SK-N-SH (cell line): ENCODE measurements around the gene UCKL1. TPM values are rescaled to one million over a fixed set of nuclear protein-coding genes. Genes with fewer than 3 reads are reported as not detected.

Source experiments
- CTCF ChIA-PET: fragments of 300-600, 350-600 bp; formaldehyde crosslinking; extraction: SDS; loops from one replicate; lab custom pipeline; 2021; lab: Yijun Ruan, JAX
- POLR2A ChIA-PET: fragments of 350-600 bp; sonication (Branson Sonifier 250); formaldehyde crosslinking; extraction: SDS; loops from one replicate; lab custom pipeline; 2020; ENCODE audit warnings: antibody characterized with exemption, inconsistent platforms; lab: Yijun Ruan, JAX
- DNase-seq: peaks from one replicate; pipeline ENCODE4 v3.0.0; 2012
- H2AFZ ChIP-seq: fragments of 200-600 bp; sonication (generic); 2 replicates; pipeline ENCODE4 v1.8.1; 2016; ENCODE audit warnings: antibody characterized with exemption, mild to moderate bottlenecking, low read depth
- H3F3A ChIP-seq: fragments of 200-600 bp; sonication (generic); replicated peaks from 2 replicates; pipeline ENCODE3; 2016; ENCODE audit warnings: antibody characterized with exemption, mild to moderate bottlenecking; ENCODE audit not compliant: insufficient read depth
- H3K27ac ChIP-seq, 2 experiments: fragments of 200-500 bp in 1 of 2; fragments of 200-600 bp in 1 of 2; sonication (Bioruptor generic) in 1 of 2; sonication (generic), shearing (Covaris generic) in 1 of 2; 2 replicates each; pipeline versions ENCODE4 v1.5.1 to v1.6.1; 2014 to 2016; ENCODE audit warnings: low read depth in 2 of 2, inconsistent platforms in 1 of 2, low read length in 1 of 2, mild to moderate bottlenecking in 1 of 2, mixed read lengths in 1 of 2
- H3K27me3 ChIP-seq: fragments of 200-600 bp; sonication (generic), shearing (Covaris generic); 2 replicates; pipeline ENCODE4 v1.6.1; 2016; ENCODE audit warnings: mixed run types; ENCODE audit not compliant: insufficient read depth
- H3K36me3 ChIP-seq, 2 experiments: fragments of 200-500 bp in 1 of 2; fragments of 200-600 bp in 1 of 2; sonication (Bioruptor generic) in 1 of 2; sonication (generic) in 1 of 2; replicated peaks in 1 of 2; 2 replicates each; pipeline versions ENCODE3 to v1.5.1; 2014 to 2016; ENCODE audit warnings: low read length in 1 of 2, mild to moderate bottlenecking in 1 of 2; ENCODE audit not compliant: insufficient read depth in 2 of 2, control insufficient read depth in 1 of 2
- H3K4me1 ChIP-seq, 2 experiments: fragments of 200-500 bp in 1 of 2; fragments of 200-600 bp in 1 of 2; sonication (Bioruptor generic) in 1 of 2; sonication (generic), shearing (Covaris generic) in 1 of 2; 2 replicates each; pipeline versions ENCODE4 v1.5.1 to v1.6.1; 2014 to 2016; ENCODE audit warnings: low read depth in 1 of 2, low read length in 1 of 2, mixed run types in 1 of 2; ENCODE audit not compliant: insufficient read depth in 2 of 2, control insufficient read depth in 1 of 2
- H3K4me2 ChIP-seq: fragments of 200-600 bp; sonication (generic), shearing (Covaris generic); 2 replicates; pipeline ENCODE4 v1.6.1; 2017; ENCODE audit warnings: mixed run types
- H3K4me3 ChIP-seq, 2 experiments: fragments of 200-500 bp in 1 of 2; fragments of 200-600 bp in 1 of 2; sonication (Bioruptor generic) in 1 of 2; sonication (generic), shearing (Covaris generic) in 1 of 2; 2 replicates each; pipeline versions ENCODE4 v1.5.1 to v1.8.1; 2014 to 2016; ENCODE audit warnings: low read depth in 2 of 2, inconsistent platforms in 1 of 2, low read length in 1 of 2, mild to moderate bottlenecking in 1 of 2, mixed read lengths in 1 of 2, moderate library complexity in 1 of 2
- H3K79me2 ChIP-seq: fragments of 200-600 bp; sonication (generic); 2 replicates; pipeline ENCODE4 v1.8.1; 2017; ENCODE audit warnings: mild to moderate bottlenecking; ENCODE audit not compliant: insufficient read depth
- H3K9ac ChIP-seq: fragments of 200-600 bp; sonication (generic); 2 replicates; pipeline ENCODE4 v1.6.1; 2017; ENCODE audit warnings: mixed run types
- H3K9me2 ChIP-seq: fragments of 200-600 bp; sonication (generic); 2 replicates; pipeline ENCODE4 v1.6.1; 2017; ENCODE audit warnings: mixed run types
- H3K9me3 ChIP-seq: fragments of 200-600 bp; sonication (generic); 2 replicates; pipeline ENCODE4 v1.6.1; 2017; ENCODE audit warnings: mixed run types, mild to moderate bottlenecking, moderate library complexity
- H4K20me1 ChIP-seq: fragments of 200-600 bp; sonication (generic); 2 replicates; pipeline ENCODE4 v1.6.1; 2017; ENCODE audit warnings: mild to moderate bottlenecking, mixed run types; ENCODE audit not compliant: insufficient read depth
- CHD2 ChIP-seq: fragments of 150-350 bp; IDR thresholded peaks from 2 replicates; pipeline ENCODE4 v1.6.1; 2018; ENCODE audit warnings: low read length; ENCODE audit not compliant: partially characterized antibody
- MXI1 ChIP-seq: IDR thresholded peaks from 2 replicates; pipeline ENCODE4 v1.6.1; 2012; ENCODE audit warnings: mild to moderate bottlenecking, low read depth, low read length, improper control_type of control experiment
- PBX3 ChIP-seq: IDR thresholded peaks from 2 replicates; pipeline ENCODE4; 2012
- POLR2AphosphoS5 ChIP-seq: IDR thresholded peaks from 2 replicates; pipeline ENCODE4 v1.6.1; 2012; ENCODE audit warnings: low read depth, low read length
- RXRA ChIP-seq: IDR thresholded peaks from 2 replicates; pipeline ENCODE4 v1.4.0; 2012; ENCODE audit warnings: low read depth, mild to moderate bottlenecking, borderline replicate concordance
- TAF1 ChIP-seq: IDR thresholded peaks from 2 replicates; pipeline ENCODE4 v1.6.1; 2012; ENCODE audit warnings: low read depth, mild to moderate bottlenecking, low read length, moderate library complexity, borderline replicate concordance
- YY1 ChIP-seq: IDR thresholded peaks from 2 replicates; pipeline ENCODE4 v1.4.0; 2012; ENCODE audit warnings: low read depth, mild to moderate bottlenecking
- ZBTB33 ChIP-seq: IDR thresholded peaks from 2 replicates; pipeline ENCODE4 v1.4.0; 2012; ENCODE audit warnings: low read depth, borderline replicate concordance
- WGBS: methylation state at CpG from one replicate; pipeline ENCODE4 v1.1.6; 2017; ENCODE audit warnings: low lambda C conversion rate; 5-methylcytosine and 5-hydroxymethylcytosine counted together
- polyA plus RNA-seq, 3 experiments: library from polyadenylated mRNA; depleted of rRNA; stranded (reverse); fragments of >200 nt; gene quantifications; 2 replicates each; pipeline ENCODE4 v1.2.3, GENCODE V29; 2012
- TF ChIP-seq, protein P1 (sequence below): IDR thresholded peaks from 2 replicates; pipeline ENCODE4 v1.4.0; 2012; ENCODE audit warnings: low read depth

UCKL1 gene
- polyA plus RNA-seq, 1 of the 3 experiments (the other 2 are of a cell fraction) = 71.6 TPM

DNA sequence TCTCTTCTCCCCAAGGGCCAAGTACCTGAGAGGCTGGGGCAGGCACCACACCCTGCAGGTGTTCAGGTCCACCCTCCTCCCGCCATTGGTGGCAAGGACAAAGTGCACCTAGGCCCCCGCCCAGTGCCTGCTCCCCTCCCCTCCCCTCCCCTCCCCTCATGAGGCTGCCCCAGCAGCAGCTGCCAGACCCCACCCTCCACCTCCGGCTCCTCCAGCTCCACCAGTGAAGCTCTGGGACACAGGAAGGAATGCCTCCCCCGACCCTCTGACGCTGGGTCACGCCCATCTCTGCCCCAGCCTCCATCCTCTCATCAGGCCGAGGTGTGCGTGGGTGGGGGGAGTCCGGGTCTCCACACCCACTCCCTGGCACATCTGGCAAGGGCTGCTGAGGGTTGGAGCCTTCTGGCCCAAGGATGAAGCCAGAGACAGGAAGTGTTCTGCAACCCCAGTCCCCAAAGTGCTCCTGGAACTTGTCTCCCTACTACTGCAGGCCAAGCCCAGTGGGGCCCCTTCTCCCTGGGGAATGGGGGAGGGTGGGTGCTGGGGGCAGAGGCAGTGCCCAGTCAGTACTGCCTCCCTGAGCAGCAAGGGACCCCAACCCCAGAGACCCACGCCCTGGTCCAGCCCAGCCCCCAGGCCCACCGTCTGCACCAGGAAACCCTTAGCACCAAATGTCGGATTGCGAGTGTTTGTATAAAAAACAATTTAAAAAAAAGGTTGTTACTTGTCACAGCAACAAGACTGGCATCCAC, 1.6 kb upstream of the UCKL1 start (continued):
- no peak for TF ChIP-seq ZBTB33
- TF ChIP-seq, all 33 proteins: peak for 0

DNA sequence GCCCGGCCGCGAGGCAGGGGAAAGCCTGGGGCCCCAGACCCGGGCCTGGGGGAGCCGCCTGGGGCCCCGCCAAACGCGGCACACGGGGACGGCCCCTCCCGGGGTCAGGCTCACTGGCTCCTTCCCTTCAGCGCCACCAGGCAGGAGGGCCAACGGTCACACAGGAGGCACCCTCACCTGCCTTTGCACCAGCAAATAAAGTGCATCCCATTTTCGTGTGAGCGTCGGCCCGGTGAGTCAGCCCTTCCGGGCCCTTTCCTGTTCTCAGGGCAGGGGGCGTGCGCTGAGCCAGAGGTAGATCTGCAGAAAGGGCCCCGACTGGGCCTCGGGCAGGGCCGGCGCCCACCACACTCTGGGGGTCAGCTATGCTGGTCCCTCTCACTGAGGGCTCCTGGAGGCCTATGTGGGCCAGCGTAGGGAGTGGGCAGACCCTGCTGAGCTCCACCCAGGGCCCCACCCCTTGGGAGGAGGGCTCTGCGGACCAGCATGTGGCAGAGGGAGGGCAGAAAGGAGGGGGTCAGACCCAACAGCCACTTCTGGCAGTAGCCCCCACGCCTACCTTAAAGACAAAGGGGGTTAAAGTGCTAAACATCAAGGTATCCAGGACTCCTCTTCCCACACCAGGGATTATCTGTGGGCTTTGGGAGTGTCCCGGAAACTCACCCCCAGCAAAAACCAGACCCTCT, 931 bp upstream of the UCKL1 start:
- WGBS = 0% methylated on average over 15 of the region's 28 CpGs
- Histone ChIP-seq H4K20me1 (peaks cover 27% of the 10 kb centered on the region), H3K9me3 (no peaks in the 10 kb centered on the region), H3K9me2 (no peaks in the 10 kb centered on the region), H3F3A (peaks cover 8% of the 10 kb centered on the region), H3K9ac (peak overlapping the region; percentile 62), H3K4me2 (peak overlapping the region; percentile 97), H3K27ac (peak overlapping the region; percentile 72 to 79), H3K27me3 (no peaks in the 10 kb centered on the region), H2AFZ (peak overlapping the region; percentile 56; the same call in 1 of the 2 replicates), H3K4me1 (peaks cover 6 to 22% of the 10 kb centered on the region in 2 experiments; a peak in 1 of 4 replicates), H3K36me3 (peaks cover 0 to 30% of the 10 kb centered on the region in 2 experiments), H3K4me3 (peak overlapping the region; percentile 67 to 70), H3K79me2 (peaks cover 41% of the 10 kb centered on the region)
- ChIA-PET CTCF (interaction anchor here (1.1 to 4.8 kb wide), 4 partner anchors 17 to 173 kb away, joined by 3 to 32 read pairs (median 5); no protein-coding TSS in a partner anchor), POLR2A (interaction anchor here (1.4 to 1.5 kb wide), 2 partner anchors 22 to 24 kb away, joined by 3 to 4 read pairs; partner anchors contain the start of genes PRPF6 and SAMD10)
- TF ChIP-seq CHD2 (peak; percentile 63), YY1 (no peak), POLR2AphosphoS5 (peak; percentile 87), MXI1 (peak; percentile 75; the same call in 1 of the 2 replicates), RXRA (no peak), TAF1 (peak; percentile 9; the same call in 1 of the 2 replicates), PBX3 (peak; percentile 26)
- TF ChIP-seq, protein P1, sequence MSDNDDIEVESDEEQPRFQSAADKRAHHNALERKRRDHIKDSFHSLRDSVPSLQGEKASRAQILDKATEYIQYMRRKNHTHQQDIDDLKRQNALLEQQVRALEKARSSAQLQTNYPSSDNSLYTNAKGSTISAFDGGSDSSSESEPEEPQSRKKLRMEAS = peak; percentile 39; the same call in 1 of the 2 replicates
- DNase-seq = peak; percentile 94
